Measurements from ENCODE around the gene SLK. TPM values are rescaled to one million over a fixed set of nuclear protein-coding genes. Genes with fewer than 3 reads are reported as not detected.

The SLK gene
- 98.4 and 119 TPM in 2 replicates for total RNA-seq

GRCh38 chr10:103966671-103967447, at the start of gene SLK:
Gene SLK (plus strand): TSS chr10:103967140. CDS start chr10:103967746, 606 bp downstream.

DNA sequence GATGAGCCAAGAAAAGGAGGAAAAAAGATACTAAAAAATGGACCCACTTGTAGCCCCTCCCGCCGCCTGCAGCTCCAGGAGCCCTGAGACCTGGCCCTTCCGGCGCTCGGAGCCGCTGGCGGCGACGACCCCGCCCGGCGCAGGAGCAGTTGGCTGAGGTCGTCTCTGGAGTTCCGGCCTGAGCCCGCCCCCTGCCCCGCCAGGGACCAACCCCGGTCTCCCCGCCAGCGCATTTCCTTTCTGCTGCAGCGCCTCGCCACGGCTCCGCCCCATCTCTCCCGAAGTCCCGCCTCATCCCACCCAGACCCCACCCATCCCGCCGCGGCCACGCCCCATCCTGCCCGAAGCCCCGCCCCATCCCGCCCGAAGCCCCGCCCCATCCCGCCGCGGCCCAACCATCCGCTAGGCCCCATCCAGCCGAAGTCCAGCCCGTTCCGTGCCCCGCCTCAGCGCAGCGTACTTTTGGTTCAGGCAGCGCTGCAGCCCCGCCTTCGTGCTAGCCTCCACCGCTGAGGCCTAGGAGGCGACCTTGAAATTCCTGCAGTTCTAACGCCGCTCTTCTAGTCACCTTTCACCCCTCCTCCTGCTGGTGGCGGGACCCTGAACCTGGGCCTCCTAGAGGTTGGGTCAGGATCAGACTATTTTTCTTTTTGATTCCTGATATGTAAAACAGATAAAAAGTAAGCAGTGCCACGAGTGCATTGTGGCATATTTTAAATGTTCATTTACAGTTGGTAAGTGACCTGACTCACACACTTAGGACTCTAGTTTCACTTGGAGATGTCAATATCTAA, 48.7 kb upstream of the SLK start, which contains the start of gene STN1:
Gene STN1, minus strand, starts transcription at position 132 of the 794 bp plus-strand sequence. CDS start 590 bp downstream, outside the sequence.

Other genes starting within 250 kb of the SLK start
- gene SH3PXD2A, start 111.6 kb upstream of the SLK start, total RNA-seq: 19.1 and 47.3 TPM in 2 replicates
- 49.3 and 60.5 TPM in 2 replicates for gene STN1, start 49.0 kb upstream of the SLK start, total RNA-seq
- 884 and 910 TPM in 2 replicates for gene COL17A1, start 118.7 kb downstream of the SLK start, total RNA-seq
- gene SFR1, start 155.0 kb downstream of the SLK start, total RNA-seq: 4.5 and 6.5 TPM in 2 replicates

Measured in nasal cavity respiratory epithelium epithelial cell of viscerocranial mucosa (primary cell).